Mucosa of stomach (tissue), 1 donor: ENCODE results near the gene CATSPER1.

Experiments
- H3K27me3 ChIP-seq: one replicate; pipeline ENCODE4 v1.7.0; 2013; ENCODE audit warnings: mild to moderate bottlenecking, low read length; ENCODE audit not compliant: control insufficient read depth, insufficient read depth
- H3K36me3 ChIP-seq: one replicate; pipeline ENCODE4 v1.7.0; 2013; ENCODE audit warnings: low read length; ENCODE audit not compliant: control insufficient read depth, insufficient read depth
- H3K4me1 ChIP-seq: one replicate; pipeline ENCODE4 v1.7.0; 2013; ENCODE audit warnings: mild to moderate bottlenecking, low read length; ENCODE audit not compliant: control insufficient read depth, insufficient read depth
- H3K4me3 ChIP-seq: one replicate; pipeline ENCODE4 v1.7.0; 2013; ENCODE audit warnings: low read length
- H3K9ac ChIP-seq: one replicate; pipeline ENCODE4 v1.7.0; 2013; ENCODE audit warnings: mild to moderate bottlenecking, low read length, moderate library complexity
- H3K9me3 ChIP-seq: one replicate; pipeline ENCODE4 v1.7.0; 2013; ENCODE audit warnings: mild to moderate bottlenecking, low read length, moderate library complexity; ENCODE audit not compliant: control insufficient read depth
- donor health status: Pancreatic carcinoma.

CATSPER1 gene

DNA sequence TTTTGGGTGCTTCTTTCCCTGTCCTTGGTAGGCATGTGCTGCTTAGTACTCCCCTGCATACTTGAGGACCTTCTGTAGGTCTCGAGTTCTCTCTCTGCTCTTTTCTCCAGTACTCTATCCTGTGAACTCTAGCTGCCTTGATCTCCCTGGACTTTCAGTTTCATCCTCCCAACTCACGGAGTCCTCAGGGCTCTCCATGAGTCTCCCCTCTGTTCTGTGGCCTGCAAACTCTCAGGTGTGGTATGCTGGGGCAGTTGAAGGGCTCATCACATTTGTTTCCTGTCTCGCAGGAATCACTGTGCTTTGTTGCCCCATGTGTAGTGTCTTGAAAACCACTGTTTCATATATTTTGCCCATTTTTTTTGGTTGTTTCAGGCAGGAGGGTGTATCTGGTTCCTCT lies 40.5 kb upstream of the CATSPER1 start:
- H3K36me3 ChIP-seq = peaks cover 26% of the 10 kb centered on the region

DNA sequence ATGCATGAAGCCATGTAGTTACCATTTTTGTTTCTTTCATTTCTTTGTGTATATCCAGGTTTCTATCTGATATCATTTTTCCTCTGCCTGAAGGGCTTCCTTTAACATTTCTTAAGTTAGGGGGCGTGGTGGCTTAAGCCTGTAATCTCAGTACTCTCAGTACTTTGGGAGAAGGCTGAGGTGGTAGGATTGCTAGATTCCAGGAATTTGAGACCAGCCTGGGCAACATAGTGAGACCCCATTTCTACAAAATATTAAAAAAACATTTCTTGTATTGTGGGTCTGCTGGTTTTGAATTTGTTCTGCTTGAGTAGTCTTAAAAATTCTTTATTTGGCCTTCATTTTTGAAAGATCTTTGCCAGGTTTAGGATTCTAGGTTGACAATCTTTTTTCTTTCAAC lies 38.3 kb upstream of the CATSPER1 start:
- Histone ChIP-seq H3K27me3 (no peaks in the 10 kb centered on the region), H3K9ac (no peak overlapping the region), H3K4me1 (peaks cover 19% of the 10 kb centered on the region), H3K36me3 (peaks cover 40% of the 10 kb centered on the region), H3K9me3 (no peaks in the 10 kb centered on the region), H3K4me3 (no peak overlapping the region)

More for the DNA sequence above, 40.5 kb upstream of the CATSPER1 start:
- Histone ChIP-seq H3K4me1 (peaks cover 26% of the 10 kb centered on the region), H3K4me3 (no peak overlapping the region), H3K27me3 (no peaks in the 10 kb centered on the region), H3K9me3 (no peaks in the 10 kb centered on the region), H3K9ac (no peak overlapping the region)

DNA sequence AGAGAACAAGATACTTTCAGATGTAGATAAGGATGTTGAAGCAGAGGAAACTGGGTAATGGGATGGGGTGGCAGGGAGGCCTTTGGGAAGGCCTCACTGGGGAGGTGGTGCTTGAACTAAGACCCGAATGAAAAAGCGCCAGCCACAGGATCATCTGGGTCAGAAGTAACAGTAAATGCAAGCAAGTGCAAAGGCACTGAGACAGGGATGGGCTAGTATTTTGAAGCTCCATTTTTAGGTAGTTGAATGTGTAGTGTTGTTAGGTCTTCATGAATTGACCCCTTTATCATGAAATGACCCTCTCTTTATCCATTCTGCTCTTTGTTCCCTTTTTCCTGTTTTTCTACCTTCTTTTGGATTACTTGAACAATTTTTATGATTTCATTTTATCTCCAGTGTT lies 37.6 kb upstream of the CATSPER1 start:
- Histone ChIP-seq H3K9me3 (no peaks in the 10 kb centered on the region), H3K9ac (no peak overlapping the region), H3K27me3 (no peaks in the 10 kb centered on the region), H3K4me1 (peaks cover 13% of the 10 kb centered on the region), H3K4me3 (no peak overlapping the region), H3K36me3 (peaks cover 47% of the 10 kb centered on the region)

DNA sequence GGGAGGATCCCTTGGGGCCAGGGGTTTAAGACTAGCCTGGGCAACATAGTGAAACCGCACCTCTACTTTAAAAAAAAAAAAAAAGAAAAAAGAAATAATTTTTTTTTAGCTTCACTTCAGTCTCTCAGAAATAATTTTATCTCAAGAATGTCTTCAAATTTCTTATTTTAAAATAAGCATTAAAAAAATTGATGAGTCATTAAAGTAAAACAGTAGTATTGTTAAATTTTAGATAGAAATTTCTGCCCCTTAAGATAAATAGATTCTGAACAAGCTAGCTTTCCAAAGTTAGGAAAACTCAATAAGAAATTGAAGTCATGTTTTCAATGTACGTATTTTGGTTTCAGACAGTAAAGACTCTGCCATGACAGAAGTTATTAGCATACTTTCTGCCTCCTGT lies 36.1 kb upstream of the CATSPER1 start:
- H3K4me3 ChIP-seq = no peak overlapping the region
- peaks cover 54% of the 10 kb centered on the region for H3K36me3 ChIP-seq
- no peak overlapping the region for H3K9ac ChIP-seq
- no peaks in the 10 kb centered on the region for H3K4me1 ChIP-seq
- no peaks in the 10 kb centered on the region for H3K9me3 ChIP-seq
- H3K27me3 ChIP-seq = no peaks in the 10 kb centered on the region

DNA sequence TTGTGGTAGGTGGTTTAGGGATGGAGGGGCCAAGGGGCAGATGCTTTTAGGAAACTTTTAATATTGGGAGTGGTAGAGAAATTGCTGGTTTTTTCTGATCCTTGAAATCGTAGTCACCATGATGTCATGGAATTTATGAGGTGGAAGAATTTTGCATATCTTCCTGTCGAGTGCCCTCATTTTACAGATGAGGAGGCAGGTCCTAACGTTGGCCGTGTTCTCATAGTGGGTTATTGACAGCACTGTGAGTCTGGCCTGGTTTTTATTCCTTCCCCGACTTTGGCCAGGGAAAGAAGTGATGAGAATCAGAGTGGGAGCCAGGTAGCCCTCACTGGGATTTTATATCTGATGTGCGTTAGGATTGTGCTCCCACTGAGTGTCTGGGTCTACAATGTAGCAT lies 35.0 kb upstream of the CATSPER1 start:
- no peaks in the 10 kb centered on the region for H3K4me1 ChIP-seq
- no peaks in the 10 kb centered on the region for H3K27me3 ChIP-seq
- peaks cover 52% of the 10 kb centered on the region for H3K36me3 ChIP-seq
- H3K9me3 ChIP-seq = no peaks in the 10 kb centered on the region
- no peak overlapping the region for H3K9ac ChIP-seq
- H3K4me3 ChIP-seq = no peak overlapping the region

DNA sequence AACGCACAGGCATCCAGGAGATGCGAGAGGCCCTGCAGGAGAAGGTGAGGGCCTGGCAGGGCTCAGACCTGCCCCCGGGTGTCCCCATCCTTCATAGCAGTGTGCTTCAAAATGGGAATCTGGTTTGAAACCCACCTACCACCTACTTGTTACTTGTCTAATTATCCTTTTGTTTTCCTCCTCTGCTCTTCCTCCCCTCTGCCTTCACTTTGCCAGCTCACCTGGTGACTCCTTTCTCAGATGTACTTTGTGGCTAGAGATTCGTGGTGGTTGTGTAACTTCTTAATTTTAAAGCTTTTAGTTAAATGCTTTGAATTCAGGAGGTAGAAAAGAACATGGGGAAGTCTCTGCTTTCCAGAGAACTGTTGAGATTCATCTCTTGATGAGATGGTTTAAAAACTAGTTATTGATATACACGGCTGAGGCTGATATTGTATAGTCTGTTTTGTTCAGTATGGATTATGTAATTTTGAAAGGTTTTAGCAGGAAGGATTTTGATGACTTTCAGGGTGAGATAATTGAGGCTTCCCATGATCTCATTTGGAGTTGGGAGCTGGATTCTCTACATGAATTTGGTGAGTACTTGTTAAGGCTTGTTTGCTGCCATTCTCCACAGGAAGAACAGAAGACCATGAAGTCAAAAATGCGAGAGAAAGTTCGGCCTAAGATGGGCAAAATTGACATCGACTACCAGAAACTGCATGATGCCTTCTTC lies 33.8 kb upstream of the CATSPER1 start:
- Histone ChIP-seq H3K27me3 (no peaks in the 10 kb centered on the region), H3K4me1 (no peaks in the 10 kb centered on the region), H3K9ac (no peak overlapping the region), H3K9me3 (no peaks in the 10 kb centered on the region), H3K36me3 (peaks cover 56% of the 10 kb centered on the region), H3K4me3 (no peak overlapping the region)

DNA sequence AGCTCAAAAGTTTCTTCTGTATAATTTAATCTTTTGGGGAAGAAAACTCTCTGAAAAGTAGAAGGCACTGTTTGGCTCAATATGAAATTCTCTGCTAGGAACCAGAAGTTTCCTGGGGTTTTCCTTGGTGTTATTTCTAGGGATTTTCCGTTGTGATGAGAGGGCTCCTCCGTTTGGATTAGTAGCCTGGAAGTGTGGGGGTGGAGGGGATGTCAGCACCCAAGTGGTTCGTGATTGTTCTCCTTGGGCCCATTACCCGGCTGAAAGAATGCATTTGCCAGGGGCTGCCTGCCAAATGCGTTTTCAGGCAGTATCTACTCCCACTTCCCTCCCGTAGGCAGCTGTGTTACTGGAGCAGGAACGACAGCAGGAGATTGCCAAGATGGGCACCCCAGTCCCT lies 30.2 kb upstream of the CATSPER1 start:
- H3K4me3 ChIP-seq = no peak overlapping the region
- peaks cover 13% of the 10 kb centered on the region for H3K4me1 ChIP-seq
- H3K9me3 ChIP-seq = no peaks in the 10 kb centered on the region
- H3K36me3 ChIP-seq = peaks cover 43% of the 10 kb centered on the region
- H3K27me3 ChIP-seq = no peaks in the 10 kb centered on the region
- H3K9ac ChIP-seq = no peak overlapping the region

DNA sequence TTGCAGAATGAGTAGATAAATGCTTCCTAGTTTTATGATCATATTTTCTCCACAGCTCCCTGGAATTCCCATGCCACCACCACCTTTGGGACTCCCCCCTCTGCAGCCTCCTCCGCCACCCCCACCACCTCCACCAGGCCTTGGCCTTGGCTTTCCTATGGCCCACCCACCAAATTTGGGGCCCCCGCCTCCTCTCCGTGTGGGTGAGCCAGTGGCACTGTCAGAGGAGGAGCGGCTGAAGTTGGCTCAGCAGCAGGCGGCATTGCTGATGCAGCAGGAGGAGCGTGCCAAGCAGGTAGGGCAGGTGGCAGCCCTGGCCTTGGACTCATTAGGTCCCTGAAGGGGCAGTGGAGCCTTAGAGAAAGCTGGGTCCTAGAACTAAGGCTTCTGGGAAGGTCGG lies 28.7 kb upstream of the CATSPER1 start:
- Histone ChIP-seq H3K9me3 (no peaks in the 10 kb centered on the region), H3K9ac (no peak overlapping the region), H3K27me3 (no peaks in the 10 kb centered on the region), H3K4me1 (peaks cover 22% of the 10 kb centered on the region), H3K36me3 (peaks cover 31% of the 10 kb centered on the region), H3K4me3 (no peak overlapping the region)

DNA sequence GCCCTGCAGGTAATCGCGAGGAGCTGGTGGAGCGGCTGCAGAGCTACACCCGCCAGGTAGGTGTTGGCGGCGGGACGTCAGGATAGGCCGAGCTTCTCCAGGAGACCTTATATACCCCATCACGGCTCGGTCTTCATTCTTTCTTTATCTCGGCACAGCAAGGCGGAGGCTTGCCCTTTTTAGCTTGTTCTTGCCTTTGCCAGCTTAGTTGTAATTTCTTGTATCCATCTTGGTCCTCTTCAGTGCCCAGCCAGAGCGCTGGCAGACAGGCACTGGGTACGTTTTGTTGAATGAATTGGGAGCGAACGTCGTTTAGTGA lies 26.3 kb upstream of the CATSPER1 start:
- H3K9ac ChIP-seq = peak overlapping the region; percentile 95
- peaks cover 15% of the 10 kb centered on the region for H3K36me3 ChIP-seq
- H3K4me1 ChIP-seq = peaks cover 22% of the 10 kb centered on the region
- H3K27me3 ChIP-seq = peaks cover 12% of the 10 kb centered on the region
- no peaks in the 10 kb centered on the region for H3K9me3 ChIP-seq
- peak overlapping the region; percentile 76 for H3K4me3 ChIP-seq

DNA sequence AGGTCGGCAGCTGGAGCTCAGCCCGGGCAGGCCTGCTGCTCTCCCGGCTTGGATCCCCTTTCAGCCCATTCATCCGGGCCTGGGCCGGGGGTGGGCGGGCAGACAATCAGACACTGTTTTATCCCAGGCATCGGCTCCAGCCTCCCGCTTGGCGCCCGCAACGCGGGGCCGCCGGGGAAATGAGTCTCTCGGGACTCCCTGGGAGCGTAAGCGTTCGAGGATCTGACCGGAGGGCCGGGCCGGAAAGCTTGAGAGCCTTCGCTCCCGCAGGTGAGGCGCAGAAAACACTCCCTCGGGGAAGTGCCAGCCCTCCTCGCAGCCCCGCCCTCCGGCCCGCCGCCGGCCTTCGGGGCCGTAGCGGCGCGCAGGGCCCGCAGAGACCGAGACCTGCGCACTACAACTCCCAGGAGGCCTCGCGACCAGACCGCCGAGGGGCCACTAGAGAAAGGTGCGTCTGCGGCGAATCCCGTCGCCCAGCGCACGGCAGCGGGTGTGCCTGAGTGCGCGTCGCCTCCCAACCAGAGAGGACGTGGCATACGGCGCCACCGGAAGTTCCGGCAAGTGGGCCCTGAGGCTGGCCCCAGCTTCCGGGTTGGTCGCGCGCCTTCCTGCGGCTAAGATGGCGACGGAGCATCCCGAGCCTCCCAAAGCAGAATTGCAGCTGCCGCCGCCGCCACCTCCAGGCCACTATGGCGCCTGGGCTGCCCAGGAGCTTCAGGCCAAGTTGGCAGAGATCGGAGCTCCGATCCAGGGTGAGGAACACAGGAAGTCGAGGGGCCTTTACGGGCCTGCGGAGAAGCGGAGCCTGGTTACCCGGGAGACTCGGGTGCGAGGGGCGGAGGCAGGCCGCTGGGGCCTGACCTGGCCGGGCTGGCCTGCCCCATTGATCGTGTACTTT lies 25.7 kb upstream of the CATSPER1 start, which contains the start of gene SF3B2:
SF3B2 (plus strand) TSS at position 599 of the 898 bp plus-strand sequence; CDS start at position 620, 21 bp downstream.
- peaks cover 13% of the 10 kb centered on the region for H3K36me3 ChIP-seq
- H3K4me1 ChIP-seq = peaks cover 22% of the 10 kb centered on the region
- peak within 1 kb of the TSS; percentile 95 for H3K9ac ChIP-seq
- H3K4me3 ChIP-seq = peak within 1 kb of the TSS; percentile 76
- H3K9me3 ChIP-seq = no peaks in the 10 kb centered on the region
- peaks cover 16% of the 10 kb centered on the region for H3K27me3 ChIP-seq

DNA sequence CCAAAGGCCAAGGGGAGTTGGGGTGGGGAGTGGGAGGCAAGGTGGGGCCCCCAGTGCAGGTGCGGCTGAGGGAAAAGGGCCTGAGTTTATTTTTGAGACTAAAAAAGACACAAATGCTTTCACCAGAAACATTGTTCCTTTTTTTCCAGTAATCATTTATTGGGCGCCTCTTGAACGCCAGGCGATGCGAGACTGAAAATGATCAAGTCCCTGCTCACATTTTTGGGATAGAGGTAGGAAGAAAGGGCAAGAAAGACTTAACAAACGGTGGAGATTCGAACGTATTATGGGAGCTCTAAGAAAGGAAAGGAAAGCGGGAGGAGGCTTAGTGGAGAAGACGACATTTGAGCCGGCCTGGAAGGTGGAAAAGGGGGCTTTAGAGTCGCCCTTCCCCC lies 25.1 kb upstream of the CATSPER1 start:
- peaks cover 22% of the 10 kb centered on the region for H3K4me1 ChIP-seq
- no peaks in the 10 kb centered on the region for H3K9me3 ChIP-seq
- H3K27me3 ChIP-seq = peaks cover 16% of the 10 kb centered on the region
- peaks cover 6% of the 10 kb centered on the region for H3K36me3 ChIP-seq
- peak overlapping the region; percentile 95 for H3K9ac ChIP-seq
- no peak overlapping the region for H3K4me3 ChIP-seq

DNA sequence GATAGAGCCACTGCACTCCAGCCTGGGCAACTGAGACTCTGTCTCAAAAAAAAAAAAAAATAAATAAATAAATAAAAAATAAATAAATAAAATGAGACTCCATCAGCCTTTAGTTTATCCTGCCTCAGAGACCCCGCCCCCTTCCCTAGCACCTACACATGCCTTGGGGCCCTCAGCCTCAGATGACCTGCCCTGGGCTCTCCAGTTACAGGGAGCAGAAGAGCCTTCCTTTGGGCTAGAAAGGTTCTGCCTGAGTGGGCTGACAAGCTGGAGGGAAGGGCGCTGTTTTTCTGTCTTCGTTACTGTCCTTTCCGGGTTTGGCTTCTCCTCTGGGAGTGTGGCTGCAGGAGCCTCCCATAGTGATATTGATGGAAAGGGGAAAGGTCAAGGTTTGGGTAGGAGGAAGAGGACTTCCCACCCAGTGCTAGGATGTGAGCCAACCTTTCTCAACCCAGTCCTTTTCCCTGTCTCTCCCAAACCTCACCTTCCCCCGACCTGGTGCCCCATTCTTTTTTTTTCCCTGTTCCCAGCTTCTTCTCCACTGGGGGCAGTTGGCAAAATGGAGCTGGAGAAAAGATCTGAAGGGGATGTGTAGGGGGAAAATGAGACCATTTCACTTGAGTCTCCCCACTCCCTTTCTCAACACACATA lies 24.4 kb upstream of the CATSPER1 start:
- Histone ChIP-seq H3K36me3 (peaks cover 6% of the 10 kb centered on the region), H3K4me3 (no peak overlapping the region), H3K9me3 (no peaks in the 10 kb centered on the region), H3K27me3 (peaks cover 18% of the 10 kb centered on the region), H3K9ac (peak overlapping the region; percentile 95), H3K4me1 (peaks cover 22% of the 10 kb centered on the region)
